COR-L47 (cell line): Measurements from ENCODE around the gene CFAP46.
"Not testable (repeated sequence)": the region's sequence is repeated elsewhere in the genome, so short reads cannot be mapped to it uniquely, and the experiment has no call there.

Experiments
- DNase-seq: peaks from one replicate; lab custom pipeline; 2025; lab: John Stamatoyannopoulos, UW

CFAP46 gene

GRCh38 chr10:132899054-132899750 is 43.2 kb downstream of the CFAP46 start:
- DNase-seq, result no peak

- DNase-seq, result no peak
Observed at GRCh38 chr10:132898391-132899053, 43.8 kb downstream of the CFAP46 start.

- DNase-seq, result no peak
Observed at GRCh38 chr10:132897516-132898381, 44.6 kb downstream of the CFAP46 start.

GRCh38 chr10:132893786-132894185 is 48.6 kb downstream of the CFAP46 start:
- DNase-seq, result not testable (repeated sequence)

- DNase-seq, result no peak
Observed at GRCh38 chr10:132893090-132893489, 49.3 kb downstream of the CFAP46 start.

- no peak for DNase-seq
Observed at GRCh38 chr10:132892004-132892403, 50.4 kb downstream of the CFAP46 start.

GRCh38 chr10:132891368-132891767 is 51.0 kb downstream of the CFAP46 start:
- DNase-seq, result no peak

- DNase-seq, result no peak
Observed at GRCh38 chr10:132890301-132890700, 52.1 kb downstream of the CFAP46 start.

- DNase-seq, result no peak
Observed at GRCh38 chr10:132889556-132889955, 52.8 kb downstream of the CFAP46 start.

- DNase-seq, result no peak
Observed at GRCh38 chr10:132888898-132889490, 53.4 kb downstream of the CFAP46 start.

GRCh38 chr10:132888446-132888845 is 53.9 kb downstream of the CFAP46 start:
- not testable (repeated sequence) for DNase-seq

- DNase-seq, result no peak
Observed at GRCh38 chr10:132886211-132887099, 55.9 kb downstream of the CFAP46 start.

- no peak for DNase-seq
Observed at GRCh38 chr10:132885451-132886210, 56.7 kb downstream of the CFAP46 start.

GRCh38 chr10:132884691-132885271 is 57.6 kb downstream of the CFAP46 start:
- DNase-seq, result no peak

- no peak for DNase-seq
Observed at GRCh38 chr10:132884041-132884440, 58.3 kb downstream of the CFAP46 start.

- no peak for DNase-seq
Observed at GRCh38 chr10:132883391-132883881, 58.9 kb downstream of the CFAP46 start.

GRCh38 chr10:132882069-132882951 is 60.1 kb downstream of the CFAP46 start:
- no peak for DNase-seq

- no peak for DNase-seq
Observed at GRCh38 chr10:132881186-132881920, 61.0 kb downstream of the CFAP46 start.
